ENCODE results near the gene HDAC4. TPM values are rescaled to one million over a fixed set of nuclear protein-coding genes. Genes with fewer than 3 reads are reported as not detected.
A peak's percentile ranks its signal among the peaks of the same experiment; 100 is the strongest.

HDAC4 gene
- polyA plus RNA-seq, 1 experiment = 4.4 TPM

- peaks cover 5% of the 10 kb centered on the region for H3K36me3 ChIP-seq (ENCODE audit: control insufficient read depth, insufficient read depth, low read length)
- ChIA-PET POLR2A (no interaction called here), CTCF (no interaction called here)
Measured at GRCh38 chr2:239146011-239146641, 254.7 kb downstream of the HDAC4 start.

GRCh38 chr2:239145601-239146000, 255.2 kb downstream of the HDAC4 start:
- H3K4me3 ChIP-seq (ENCODE audit: low read depth, low read length) = no peak overlapping the region
- H3K27me3 ChIP-seq (ENCODE audit: control insufficient read depth, insufficient read depth, low read length) = no peaks in the 10 kb centered on the region
- DNase-seq (ENCODE audit: low read depth) = no peak
- TF ChIP-seq CTCF (IDR thresholded peaks at IDR 0.05; ENCODE audit: insufficient read depth, low read depth, low read length) = no peak
- H3K36me3 ChIP-seq (ENCODE audit: control insufficient read depth, insufficient read depth, low read length) = peaks cover 5% of the 10 kb centered on the region
- POLR2A ChIA-PET = no interaction called here
- CTCF ChIA-PET = interaction anchor here (0.9 kb wide), 1 partner anchor 104 kb away, joined by 3 read pairs; no protein-coding TSS in a partner anchor

More at GRCh38 chr2:239146011-239146641, 254.7 kb downstream of the HDAC4 start:
- Histone ChIP-seq H3K27me3 (ENCODE audit: control insufficient read depth, insufficient read depth, low read length) (no peaks in the 10 kb centered on the region), H3K4me3 (ENCODE audit: low read depth, low read length) (no peak overlapping the region)
- DNase-seq (ENCODE audit: low read depth) = no peak
- no peak for TF ChIP-seq CTCF (IDR thresholded peaks at IDR 0.05; ENCODE audit: insufficient read depth, low read depth, low read length)

- no peak overlapping the region for H3K4me3 ChIP-seq (ENCODE audit: low read depth, low read length)
- no peak for TF ChIP-seq CTCF (IDR thresholded peaks at IDR 0.05; ENCODE audit: insufficient read depth, low read depth, low read length)
- H3K36me3 ChIP-seq (ENCODE audit: control insufficient read depth, insufficient read depth, low read length) = peaks cover 5% of the 10 kb centered on the region
- CTCF ChIA-PET = interaction anchor here (0.9 to 2.0 kb wide), 5 partner anchors 10 to 999 kb away, joined by 3 to 6 read pairs (median 3); no protein-coding TSS in a partner anchor
- H3K27me3 ChIP-seq (ENCODE audit: control insufficient read depth, insufficient read depth, low read length) = no peaks in the 10 kb centered on the region
- no peak for DNase-seq (ENCODE audit: low read depth)
- POLR2A ChIA-PET = no interaction called here
Measured at GRCh38 chr2:239145106-239145505, 255.7 kb downstream of the HDAC4 start.

- DNase-seq (ENCODE audit: low read depth) = no peak
- CTCF ChIA-PET = interaction anchor here (0.6 to 2.2 kb wide), 8 partner anchors 9 to 999 kb away, joined by 3 to 14 read pairs (median 6); no protein-coding TSS in a partner anchor
- Histone ChIP-seq H3K36me3 (ENCODE audit: control insufficient read depth, insufficient read depth, low read length) (peaks cover 5% of the 10 kb centered on the region), H3K4me3 (ENCODE audit: low read depth, low read length) (no peak overlapping the region), H3K27me3 (ENCODE audit: control insufficient read depth, insufficient read depth, low read length) (no peaks in the 10 kb centered on the region)
- POLR2A ChIA-PET = no interaction called here
- no peak for TF ChIP-seq CTCF (IDR thresholded peaks at IDR 0.05; ENCODE audit: insufficient read depth, low read depth, low read length)
Measured at GRCh38 chr2:239144713-239144999, 256.2 kb downstream of the HDAC4 start.

GRCh38 chr2:239143858-239144712, 256.7 kb downstream of the HDAC4 start:
- Histone ChIP-seq H3K4me3 (ENCODE audit: low read depth, low read length) (no peak overlapping the region), H3K36me3 (ENCODE audit: control insufficient read depth, insufficient read depth, low read length) (peaks cover 7% of the 10 kb centered on the region), H3K27me3 (ENCODE audit: control insufficient read depth, insufficient read depth, low read length) (no peaks in the 10 kb centered on the region)
- POLR2A ChIA-PET = no interaction called here
- CTCF ChIA-PET = interaction anchor here (0.5 to 2.2 kb wide), 16 partner anchors 9 to 1000 kb away, joined by 3 to 14 read pairs (median 4); no protein-coding TSS in a partner anchor
- no peak for DNase-seq (ENCODE audit: low read depth)
- peak; percentile 78 for TF ChIP-seq CTCF (IDR thresholded peaks at IDR 0.05; ENCODE audit: insufficient read depth, low read depth, low read length)
